ENCODE data around the gene TAS2R40.
"Not testable (repeated sequence)": the region's sequence is repeated elsewhere in the genome, so short reads cannot be mapped to it uniquely, and the experiment has no call there.

The TAS2R40 gene

GRCh38 chr7:143213478-143213877 lies 8.4 kb upstream of the TAS2R40 start:
- not testable (repeated sequence) for H3K36me3 ChIP-seq (ENCODE audit: insufficient read depth, low read length); H3K9me3 ChIP-seq (ENCODE audit: control insufficient read depth, insufficient read depth, low read length); H3K4me1 ChIP-seq (ENCODE audit: insufficient read depth, low read length); H3K9ac ChIP-seq (ENCODE audit: low read depth, low read length)

GRCh38 chr7:143214789-143215679 lies 6.8 kb upstream of the TAS2R40 start:
- Histone ChIP-seq H3K4me1 (ENCODE audit: insufficient read depth, low read length) (no peaks in the 10 kb centered on the region), H3K36me3 (ENCODE audit: insufficient read depth, low read length) (no peaks in the 10 kb centered on the region), H3K9ac (ENCODE audit: low read depth, low read length) (no peak overlapping the region), H3K9me3 (ENCODE audit: control insufficient read depth, insufficient read depth, low read length) (no peaks in the 10 kb centered on the region)

GRCh38 chr7:143216151-143216550 lies 5.7 kb upstream of the TAS2R40 start:
- Histone ChIP-seq H3K9ac (ENCODE audit: low read depth, low read length) (no peak overlapping the region), H3K4me1 (ENCODE audit: insufficient read depth, low read length) (no peaks in the 10 kb centered on the region), H3K36me3 (ENCODE audit: insufficient read depth, low read length) (no peaks in the 10 kb centered on the region), H3K9me3 (ENCODE audit: control insufficient read depth, insufficient read depth, low read length) (no peaks in the 10 kb centered on the region)

GRCh38 chr7:143216686-143217085 lies 5.2 kb upstream of the TAS2R40 start:
- H3K9ac ChIP-seq (ENCODE audit: low read depth, low read length) = no peak overlapping the region
- no peaks in the 10 kb centered on the region for H3K4me1 ChIP-seq (ENCODE audit: insufficient read depth, low read length)
- H3K9me3 ChIP-seq (ENCODE audit: control insufficient read depth, insufficient read depth, low read length) = no peaks in the 10 kb centered on the region
- no peaks in the 10 kb centered on the region for H3K36me3 ChIP-seq (ENCODE audit: insufficient read depth, low read length)

- H3K9me3 ChIP-seq (ENCODE audit: control insufficient read depth, insufficient read depth, low read length) = no peaks in the 10 kb centered on the region
- H3K9ac ChIP-seq (ENCODE audit: low read depth, low read length) = no peak overlapping the region
- H3K36me3 ChIP-seq (ENCODE audit: insufficient read depth, low read length) = no peaks in the 10 kb centered on the region
- no peaks in the 10 kb centered on the region for H3K4me1 ChIP-seq (ENCODE audit: insufficient read depth, low read length)
These were observed 4.0 kb upstream of the TAS2R40 start for GRCh38 chr7:143217806-143218205.

DNA sequence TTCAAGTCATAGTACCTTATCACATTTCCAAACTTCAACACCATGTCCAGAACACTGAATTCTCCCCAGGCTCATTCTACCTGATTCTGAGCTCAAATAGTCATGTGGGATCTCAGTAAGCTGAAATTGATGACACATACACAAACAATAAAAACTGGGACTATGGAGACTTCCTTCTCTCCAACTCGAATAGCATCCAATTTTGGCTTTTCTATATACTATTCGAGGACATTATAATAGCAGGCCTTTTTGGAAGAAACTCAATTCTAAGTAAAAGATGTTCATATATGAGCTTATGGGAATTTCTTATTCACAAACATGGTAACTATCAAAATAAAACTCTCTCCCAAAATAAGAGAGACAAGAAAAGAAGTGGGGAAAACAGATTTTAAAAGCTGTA lies 551 bp upstream of the TAS2R40 start:
- Histone ChIP-seq H3K36me3 (ENCODE audit: insufficient read depth, low read length) (no peaks in the 10 kb centered on the region), H3K4me1 (ENCODE audit: insufficient read depth, low read length) (no peaks in the 10 kb centered on the region), H3K9ac (ENCODE audit: low read depth, low read length) (no peak overlapping the region), H3K9me3 (ENCODE audit: control insufficient read depth, insufficient read depth, low read length) (no peaks in the 10 kb centered on the region)

DNA sequence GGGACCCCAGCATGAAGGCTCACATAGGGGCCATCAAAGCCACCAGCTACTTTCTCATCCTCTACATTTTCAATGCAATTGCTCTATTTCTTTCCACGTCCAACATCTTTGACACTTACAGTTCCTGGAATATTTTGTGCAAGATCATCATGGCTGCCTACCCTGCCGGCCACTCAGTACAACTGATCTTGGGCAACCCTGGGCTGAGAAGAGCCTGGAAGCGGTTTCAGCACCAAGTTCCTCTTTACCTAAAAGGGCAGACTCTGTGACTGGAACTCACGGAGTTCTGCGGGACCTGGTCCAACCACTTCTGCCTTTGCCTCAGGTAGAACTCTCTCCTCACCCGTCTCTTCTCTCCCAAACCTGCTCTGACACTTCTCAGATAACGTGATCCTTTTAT lies 945 bp downstream of the TAS2R40 start:
- Histone ChIP-seq H3K36me3 (ENCODE audit: insufficient read depth, low read length) (no peaks in the 10 kb centered on the region), H3K4me1 (ENCODE audit: insufficient read depth, low read length) (no peaks in the 10 kb centered on the region), H3K9me3 (ENCODE audit: control insufficient read depth, insufficient read depth, low read length) (no peaks in the 10 kb centered on the region), H3K9ac (ENCODE audit: low read depth, low read length) (no peak overlapping the region)

GRCh38 chr7:143223784-143224183 lies 1.9 kb downstream of the TAS2R40 start:
- no peaks in the 10 kb centered on the region for H3K36me3 ChIP-seq (ENCODE audit: insufficient read depth, low read length)
- no peaks in the 10 kb centered on the region for H3K9me3 ChIP-seq (ENCODE audit: control insufficient read depth, insufficient read depth, low read length)
- H3K4me1 ChIP-seq (ENCODE audit: insufficient read depth, low read length) = no peaks in the 10 kb centered on the region
- no peak overlapping the region for H3K9ac ChIP-seq (ENCODE audit: low read depth, low read length)

DNA sequence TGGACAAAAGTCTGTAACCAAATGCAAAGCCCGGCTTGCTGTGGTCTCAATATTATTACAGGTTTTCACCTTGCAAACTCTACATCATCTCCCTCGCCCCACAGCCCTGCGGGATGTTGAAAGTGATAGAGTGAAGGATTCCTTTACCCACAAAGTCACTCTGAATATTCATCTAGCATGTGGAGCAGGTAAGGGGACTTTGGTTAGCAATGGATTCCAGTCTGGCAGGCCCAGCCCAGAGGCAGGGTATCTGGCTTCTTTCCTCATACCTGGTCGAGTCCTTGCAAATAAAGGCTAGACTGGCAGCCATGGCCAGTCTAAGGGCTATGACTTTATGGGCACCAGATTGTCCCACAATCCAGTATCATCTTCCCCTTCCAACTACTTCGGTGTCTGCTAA lies 3.2 kb downstream of the TAS2R40 start:
- Histone ChIP-seq H3K36me3 (ENCODE audit: insufficient read depth, low read length) (no peaks in the 10 kb centered on the region), H3K9me3 (ENCODE audit: control insufficient read depth, insufficient read depth, low read length) (no peaks in the 10 kb centered on the region), H3K4me1 (ENCODE audit: insufficient read depth, low read length) (no peaks in the 10 kb centered on the region), H3K9ac (ENCODE audit: low read depth, low read length) (no peak overlapping the region)

GRCh38 chr7:143227806-143228205 lies 6.0 kb downstream of the TAS2R40 start:
- no peak overlapping the region for H3K9ac ChIP-seq (ENCODE audit: low read depth, low read length)
- H3K36me3 ChIP-seq (ENCODE audit: insufficient read depth, low read length) = no peaks in the 10 kb centered on the region
- no peaks in the 10 kb centered on the region for H3K9me3 ChIP-seq (ENCODE audit: control insufficient read depth, insufficient read depth, low read length)
- H3K4me1 ChIP-seq (ENCODE audit: insufficient read depth, low read length) = no peaks in the 10 kb centered on the region

GRCh38 chr7:143229054-143229790 lies 7.4 kb downstream of the TAS2R40 start:
- Histone ChIP-seq H3K9ac (ENCODE audit: low read depth, low read length) (no peak overlapping the region), H3K4me1 (ENCODE audit: insufficient read depth, low read length) (no peaks in the 10 kb centered on the region), H3K36me3 (ENCODE audit: insufficient read depth, low read length) (no peaks in the 10 kb centered on the region), H3K9me3 (ENCODE audit: control insufficient read depth, insufficient read depth, low read length) (no peaks in the 10 kb centered on the region)

DNA sequence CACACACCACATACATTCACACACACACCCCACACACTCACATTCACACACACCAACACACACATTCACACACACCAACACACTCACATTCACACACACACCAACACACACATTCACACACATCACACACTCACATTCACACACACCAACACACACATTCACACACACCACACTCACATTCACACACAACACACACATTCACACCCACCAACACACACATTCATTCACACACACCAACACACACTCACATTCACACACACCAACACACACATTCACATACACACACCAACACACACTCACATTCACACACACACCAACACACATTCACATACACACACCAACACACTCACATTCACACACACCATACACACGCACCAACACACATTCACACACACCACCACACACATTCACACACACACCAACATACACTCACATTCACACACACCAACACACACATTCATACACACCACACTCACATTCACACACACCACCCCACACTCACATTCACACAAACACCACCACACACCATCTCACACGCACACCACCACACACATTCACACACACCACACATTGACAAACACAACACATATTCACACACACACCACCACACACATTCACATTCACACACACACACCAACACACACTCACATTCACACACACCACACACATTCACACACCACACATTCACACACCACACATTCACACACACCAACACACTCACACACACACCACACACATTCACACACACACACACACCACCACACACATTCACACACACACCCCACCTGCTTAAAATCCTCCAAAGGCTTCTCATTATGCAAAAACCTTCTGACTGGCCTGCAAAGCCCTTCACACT lies 9.0 kb downstream of the TAS2R40 start:
- no peaks in the 10 kb centered on the region for H3K4me1 ChIP-seq (ENCODE audit: insufficient read depth, low read length)
- H3K36me3 ChIP-seq (ENCODE audit: insufficient read depth, low read length) = no peaks in the 10 kb centered on the region
- H3K9me3 ChIP-seq (ENCODE audit: control insufficient read depth, insufficient read depth, low read length) = no peaks in the 10 kb centered on the region
- H3K9ac ChIP-seq (ENCODE audit: low read depth, low read length) = no peak overlapping the region

DNA sequence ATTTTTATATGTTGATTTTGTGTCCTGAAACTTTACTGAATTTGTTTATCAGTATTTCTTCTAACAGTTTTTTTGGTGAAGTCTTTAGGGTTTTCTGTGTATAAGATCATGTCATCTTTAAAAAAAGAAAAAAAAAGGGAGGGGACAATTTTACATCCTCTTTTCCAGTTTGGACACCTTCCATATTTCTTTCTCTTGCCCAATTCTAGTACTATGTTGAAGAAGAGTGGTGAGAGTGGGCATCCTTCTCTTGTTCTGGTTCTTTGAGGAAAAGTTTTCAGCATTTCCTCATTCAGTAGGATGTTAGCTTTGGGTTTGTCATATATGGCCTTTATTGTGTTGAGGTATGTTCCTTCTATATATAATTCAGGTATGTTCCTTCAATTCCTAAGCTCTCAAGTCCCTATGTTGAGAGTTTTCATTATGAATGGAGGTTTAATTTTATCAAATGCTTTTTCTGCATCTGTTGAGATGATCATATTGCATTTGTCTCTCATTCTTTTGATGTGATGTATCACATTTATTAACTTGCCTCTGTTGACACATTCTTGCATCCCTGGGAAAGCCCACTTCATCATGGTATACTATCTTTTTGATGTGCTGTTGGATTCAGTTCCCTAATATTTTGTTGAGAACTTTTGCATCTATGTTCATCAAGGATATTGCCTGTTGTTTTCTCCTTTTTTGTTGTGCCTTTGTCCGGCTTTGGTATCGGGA lies 12.1 kb downstream of the TAS2R40 start:
- Histone ChIP-seq H3K36me3 (ENCODE audit: insufficient read depth, low read length) (no peaks in the 10 kb centered on the region), H3K9ac (ENCODE audit: low read depth, low read length) (no peak overlapping the region), H3K4me1 (ENCODE audit: insufficient read depth, low read length) (no peaks in the 10 kb centered on the region), H3K9me3 (ENCODE audit: control insufficient read depth, insufficient read depth, low read length) (peaks cover 2% of the 10 kb centered on the region; the same call in 1 of the 2 replicates)

DNA sequence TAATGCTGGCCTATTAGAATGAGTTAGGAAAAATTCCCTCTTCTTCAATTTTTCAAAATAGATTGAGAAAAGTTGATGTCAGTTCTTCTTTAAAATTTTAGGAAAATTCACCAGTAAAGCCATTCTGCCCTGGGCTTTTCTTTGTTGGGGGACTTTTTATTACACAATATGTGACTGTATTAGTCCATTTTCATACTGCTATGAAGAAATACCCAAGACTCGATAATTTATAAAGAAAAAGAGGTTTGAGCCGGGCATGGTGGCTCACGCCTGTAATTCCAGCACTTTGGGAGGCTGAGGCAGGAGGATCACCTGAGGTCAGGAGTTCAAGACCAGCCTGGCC lies 12.7 kb downstream of the TAS2R40 start:
- no peak overlapping the region for H3K9ac ChIP-seq (ENCODE audit: low read depth, low read length)
- peaks cover 2% of the 10 kb centered on the region; the same call in 1 of the 2 replicates for H3K9me3 ChIP-seq (ENCODE audit: control insufficient read depth, insufficient read depth, low read length)
- H3K4me1 ChIP-seq (ENCODE audit: insufficient read depth, low read length) = no peaks in the 10 kb centered on the region
- H3K36me3 ChIP-seq (ENCODE audit: insufficient read depth, low read length) = no peaks in the 10 kb centered on the region
